A673 (cell line): Measurements from ENCODE around the gene SCUBE2. TPM values are rescaled to one million over a fixed set of nuclear protein-coding genes. Genes with fewer than 3 reads are reported as not detected.

Experiments used
- BruUV-seq: library from RNA; stranded (reverse); fragments of 400-500 nt; replicated peaks from 2 replicates; lab custom pipeline; 2021; lab: Mats Ljungman, UMichigan
- CTCF ChIA-PET: fragments of 300-600 bp; sonication (Branson Sonifier 250); formaldehyde crosslinking; loops from one replicate; lab custom pipeline; 2022; ENCODE audit warnings: antibody characterized with exemption; lab: Charles Lee
- POLR2A ChIA-PET: fragments of 300-600 bp; sonication (Branson Sonifier 250); formaldehyde crosslinking; loops from one replicate; lab custom pipeline; 2022; ENCODE audit warnings: antibody characterized with exemption; ENCODE audit not compliant: low non-redundant PET; lab: Charles Lee
- DNase-seq: peaks from one replicate; pipeline ENCODE4 v3.0.0-alpha.2; 2015; ENCODE audit warnings: low spot score
- H3K27ac ChIP-seq: fragments of 200-600 bp; sonication (generic); 2 replicates; pipeline ENCODE4 v1.5.1; 2016; ENCODE audit warnings: mixed run types, low read depth, mild to moderate bottlenecking, mixed read lengths, antibody characterized with exemption, low read length; ENCODE audit not compliant: poor library complexity, severe bottlenecking
- H3K27me3 ChIP-seq: fragments of 200-600 bp; sonication (generic); replicated peaks from 2 replicates; pipeline ENCODE4 v1.6.1; 2017; ENCODE audit warnings: mixed run types, low read depth, mild to moderate bottlenecking, mixed read lengths, antibody characterized with exemption, low read length; ENCODE audit not compliant: insufficient read depth, poor library complexity
- H3K36me3 ChIP-seq: fragments of 200-600 bp; sonication (generic); 2 replicates; pipeline ENCODE4 v1.6.1; 2016; ENCODE audit warnings: mixed run types, mild to moderate bottlenecking, mixed read lengths, antibody characterized with exemption, low read length; ENCODE audit not compliant: insufficient read depth, poor library complexity, severe bottlenecking
- H3K4me1 ChIP-seq: fragments of 200-600 bp; sonication (generic); 2 replicates; pipeline ENCODE4 v1.6.1; 2017; ENCODE audit warnings: mixed run types, mild to moderate bottlenecking, mixed read lengths, antibody characterized with exemption, low read length; ENCODE audit not compliant: insufficient read depth, poor library complexity, severe bottlenecking
- H3K4me3 ChIP-seq: fragments of 200-600 bp; sonication (generic); 2 replicates; pipeline ENCODE4 v1.5.1; 2016; ENCODE audit warnings: low read depth, mixed run types, mild to moderate bottlenecking, mixed read lengths, low read length; ENCODE audit not compliant: poor library complexity, severe bottlenecking
- H3K9me3 ChIP-seq: fragments of 200-600 bp; sonication (generic); 2 replicates; pipeline ENCODE4 v1.6.1; 2016; ENCODE audit warnings: mixed run types, low read depth, mild to moderate bottlenecking, mixed read lengths, antibody characterized with exemption, low read length; ENCODE audit not compliant: poor library complexity, severe bottlenecking
- EZH2 ChIP-seq: fragments of 200-600 bp; sonication (generic); IDR thresholded peaks from 2 replicates; pipeline ENCODE4 v1.6.1; 2017; ENCODE audit warnings: borderline replicate concordance, low read depth, mild to moderate bottlenecking, mixed read lengths, antibody characterized with exemption, low read length; ENCODE audit not compliant: poor library complexity, severe bottlenecking
- intact Hi-C: fragments of 100-400 bp; cut with micrococcal nuclease; formaldehyde crosslinking; loops from one replicate; pipeline ENCODE4 v1.10.0; 2022; ENCODE audit not compliant: unreplicated experiment
- total RNA-seq: library from RNA; stranded (reverse); gene quantifications from 2 replicates; pipeline ENCODE4 v1.2.3, GENCODE V29; 2021
- TF ChIP-seq, protein P1 (sequence below): fragments of 300-800, 200-600 bp; sonication (generic); conservative IDR thresholded peaks from 2 replicates; pipeline ENCODE4 v1.5.1; 2017; ENCODE audit warnings: low read depth, mild to moderate bottlenecking, antibody characterized with exemption, low read length, moderate library complexity, mixed read lengths

SCUBE2 gene
- total RNA-seq, 1 experiment from 2014 or later = 1.4 TPM

DNA sequence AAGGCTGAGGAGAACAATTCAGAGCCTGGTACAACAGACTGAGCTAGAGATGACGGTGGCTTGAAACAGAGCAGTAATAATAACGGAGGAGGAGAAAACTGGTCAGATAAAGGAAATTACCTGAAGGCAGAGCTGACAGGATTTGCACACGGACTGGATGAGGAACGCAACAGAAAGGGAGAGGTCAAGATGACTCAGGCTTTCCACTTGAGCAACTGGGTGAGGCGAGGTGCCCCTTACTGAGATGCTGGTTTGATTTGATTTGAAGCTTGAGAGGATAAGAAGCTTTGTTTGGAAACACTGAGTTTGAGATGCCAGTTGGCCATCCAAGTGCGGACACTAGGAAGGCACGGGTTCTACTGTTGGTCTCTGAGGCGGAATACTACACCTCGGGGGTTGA lies 52.2 kb downstream of the SCUBE2 start:
- H3K27me3 ChIP-seq = peaks cover 4% of the 10 kb centered on the region
- BruUV-seq = no TSS peak
- ChIA-PET POLR2A (no interaction called here), CTCF (no interaction called here)
- no peak for DNase-seq
- intact Hi-C loops = no loop called here
- TF ChIP-seq, protein P1, sequence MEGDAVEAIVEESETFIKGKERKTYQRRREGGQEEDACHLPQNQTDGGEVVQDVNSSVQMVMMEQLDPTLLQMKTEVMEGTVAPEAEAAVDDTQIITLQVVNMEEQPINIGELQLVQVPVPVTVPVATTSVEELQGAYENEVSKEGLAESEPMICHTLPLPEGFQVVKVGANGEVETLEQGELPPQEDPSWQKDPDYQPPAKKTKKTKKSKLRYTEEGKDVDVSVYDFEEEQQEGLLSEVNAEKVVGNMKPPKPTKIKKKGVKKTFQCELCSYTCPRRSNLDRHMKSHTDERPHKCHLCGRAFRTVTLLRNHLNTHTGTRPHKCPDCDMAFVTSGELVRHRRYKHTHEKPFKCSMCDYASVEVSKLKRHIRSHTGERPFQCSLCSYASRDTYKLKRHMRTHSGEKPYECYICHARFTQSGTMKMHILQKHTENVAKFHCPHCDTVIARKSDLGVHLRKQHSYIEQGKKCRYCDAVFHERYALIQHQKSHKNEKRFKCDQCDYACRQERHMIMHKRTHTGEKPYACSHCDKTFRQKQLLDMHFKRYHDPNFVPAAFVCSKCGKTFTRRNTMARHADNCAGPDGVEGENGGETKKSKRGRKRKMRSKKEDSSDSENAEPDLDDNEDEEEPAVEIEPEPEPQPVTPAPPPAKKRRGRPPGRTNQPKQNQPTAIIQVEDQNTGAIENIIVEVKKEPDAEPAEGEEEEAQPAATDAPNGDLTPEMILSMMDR = no peak
- no peak for TF ChIP-seq EZH2
- H3K4me1 ChIP-seq = no peaks in the 10 kb centered on the region
- H3K9me3 ChIP-seq = no peaks in the 10 kb centered on the region
- H3K4me3 ChIP-seq = no peak overlapping the region
- no peaks in the 10 kb centered on the region for H3K36me3 ChIP-seq
- H3K27ac ChIP-seq = no peak overlapping the region

DNA sequence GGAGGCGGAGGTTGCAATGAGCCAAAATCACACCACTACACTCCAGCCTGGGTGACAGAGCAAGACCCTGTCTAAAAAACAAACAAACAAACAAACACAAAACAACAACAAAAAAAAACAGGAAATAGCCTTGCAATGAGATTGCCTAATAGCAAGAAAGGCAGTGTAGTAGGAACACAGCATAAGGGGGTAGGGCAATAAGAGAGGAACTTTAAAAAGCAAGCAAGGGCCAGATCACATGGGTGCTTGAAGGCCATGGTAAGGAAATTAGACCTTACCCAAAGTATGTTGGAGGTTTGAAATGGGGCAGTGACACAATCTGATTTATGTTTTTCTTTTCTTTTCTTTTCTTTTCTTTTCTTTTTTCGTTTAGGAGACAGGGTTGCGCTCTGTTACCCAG lies 52.9 kb downstream of the SCUBE2 start:
- H3K4me3 ChIP-seq = no peak overlapping the region
- H3K27me3 ChIP-seq = peaks cover 4% of the 10 kb centered on the region
- no peaks in the 10 kb centered on the region for H3K36me3 ChIP-seq
- no TSS peak for BruUV-seq
- no peak overlapping the region for H3K27ac ChIP-seq
- POLR2A ChIA-PET = no interaction called here
- TF ChIP-seq, protein P1 = no peak
- no peak for TF ChIP-seq EZH2
- no peaks in the 10 kb centered on the region for H3K9me3 ChIP-seq
- DNase-seq = no peak
- intact Hi-C loops = no loop called here
- H3K4me1 ChIP-seq = no peaks in the 10 kb centered on the region
- CTCF ChIA-PET = no interaction called here

DNA sequence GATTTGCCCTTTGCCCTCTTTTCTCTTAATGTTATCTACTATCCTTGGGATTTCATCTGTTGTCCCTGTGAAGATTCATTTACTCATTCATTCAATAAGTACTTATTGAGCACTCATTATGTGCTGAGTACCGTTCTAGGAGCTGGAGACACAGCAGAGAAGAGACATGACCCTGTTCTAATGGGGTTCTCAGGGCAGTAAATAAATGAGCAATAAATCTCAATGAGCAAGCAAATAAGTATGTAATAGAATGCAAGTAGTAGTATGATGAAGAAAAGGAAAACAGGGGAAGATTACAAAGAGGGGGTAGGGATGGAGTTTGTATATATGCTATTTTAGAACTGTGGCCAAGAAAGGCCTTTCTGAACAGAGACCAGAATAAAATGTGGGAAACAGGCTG lies 53.4 kb downstream of the SCUBE2 start:
- ChIA-PET CTCF (no interaction called here), POLR2A (no interaction called here)
- no TSS peak for BruUV-seq
- no peaks in the 10 kb centered on the region for H3K36me3 ChIP-seq
- intact Hi-C loops = no loop called here
- H3K27ac ChIP-seq = no peak overlapping the region
- no peak for DNase-seq
- H3K27me3 ChIP-seq = peaks cover 4% of the 10 kb centered on the region
- no peaks in the 10 kb centered on the region for H3K4me1 ChIP-seq
- H3K9me3 ChIP-seq = no peaks in the 10 kb centered on the region
- no peak for TF ChIP-seq EZH2
- TF ChIP-seq, protein P1 = no peak
- no peak overlapping the region for H3K4me3 ChIP-seq
